HG03159 (cell line): Measurements from ENCODE around the gene IGSF9.

Experiments
- ATAC-seq: cut with Tn5 transposase; IDR thresholded peaks from one replicate; pipeline ENCODE4 v1.9.1; 2021; ENCODE audit warnings: mild to moderate bottlenecking, moderate library complexity; ENCODE audit not compliant: unreplicated experiment

IGSF9 gene

GRCh38 chr1:159879136-159879535 lies 66.3 kb downstream of the IGSF9 start:
- no peak for ATAC-seq

GRCh38 chr1:159877695-159878444 lies 67.5 kb downstream of the IGSF9 start:
- ATAC-seq = no peak
